HCT116 (cell line): ENCODE measurements around the gene OR2K2. TPM values are rescaled to one million over a fixed set of nuclear protein-coding genes. Genes with fewer than 3 reads are reported as not detected.
A peak's percentile ranks its signal among the peaks of the same experiment; 100 is the strongest.

Experiments used
- ATAC-seq: fragments of 200-7000 bp; cut with Tn5 transposase; 2 replicates; pipeline ENCODE4 v1.9.1; 2020; ENCODE audit warnings: mild to moderate bottlenecking, moderate library complexity
- BruUV-seq: library from RNA; stranded (reverse); fragments of 400-500 nt; replicated peaks from 2 replicates; lab custom pipeline; 2021; lab: Mats Ljungman, UMichigan
- CTCF ChIA-PET: fragments of 300-600 bp; sonication (Branson Sonifier 250); formaldehyde crosslinking; loops from one replicate; lab custom pipeline; 2021; ENCODE audit warnings: antibody characterized with exemption; lab: Charles Lee
- POLR2A ChIA-PET: fragments of 300-600, 350-600 bp; sonication (Branson Sonifier 250); formaldehyde crosslinking; loops from one replicate; lab custom pipeline; 2021; ENCODE audit warnings: antibody characterized with exemption; lab: Charles Lee
- RAD21 ChIA-PET, 2 experiments: fragments of 300-600 bp; sonication (Branson Sonifier 250); formaldehyde crosslinking; loops; one replicate each; lab custom pipeline; 2023; ENCODE audit warnings: low total read pairs in 2 of 2; ENCODE audit not compliant: uncharacterized antibody in 2 of 2, unreplicated experiment in 2 of 2, low non-redundant PET in 1 of 2; lab: Charles Lee
- DNase-seq: peaks from one replicate; pipeline ENCODE4 v3.0.0-alpha.2; 2010; ENCODE audit warnings: low read depth, low spot score
- H2AFZ ChIP-seq: fragments of 200-600 bp; shearing (Covaris generic), sonication (generic); 2 replicates; pipeline ENCODE4 v1.6.1; 2017; ENCODE audit warnings: low read depth, mixed run types, mixed read lengths, antibody characterized with exemption, low read length; ENCODE audit not compliant: poor library complexity, severe bottlenecking
- H3K27ac ChIP-seq: 2 replicates; pipeline ENCODE4 v1.5.1; 2012; ENCODE audit warnings: low read depth, low read length
- H3K27me3 ChIP-seq: fragments of 200-600 bp; sonication (generic); 2 replicates; pipeline ENCODE4 v1.6.1; 2016; ENCODE audit warnings: mixed run types, low read length, mixed read lengths; ENCODE audit not compliant: insufficient read depth
- H3K36me3 ChIP-seq, 2 experiments: fragments of 200-500 bp in 1 of 2; fragments of 200-600 bp in 1 of 2; sonication (Bioruptor generic) in 1 of 2; sonication (generic) in 1 of 2; 2 replicates each; pipeline versions ENCODE4 v1.5.1 to v1.6.1; 2014 to 2016; ENCODE audit warnings: low read length in 2 of 2, inconsistent platforms in 1 of 2, mixed read lengths in 1 of 2, mixed run types in 1 of 2; ENCODE audit not compliant: insufficient read depth in 2 of 2, control insufficient read depth in 1 of 2
- H3K4me1 ChIP-seq, 2 experiments: fragments of 200-600 bp in 1 of 2; sonication (generic) in 1 of 2; 2 replicates each; pipeline versions ENCODE4 v1.5.1 to v1.6.1; 2012 to 2017; ENCODE audit warnings: low read length in 2 of 2, inconsistent platforms in 1 of 2, mild to moderate bottlenecking in 1 of 2, mixed read lengths in 1 of 2, mixed run types in 1 of 2, moderate library complexity in 1 of 2; ENCODE audit not compliant: insufficient read depth in 2 of 2, control insufficient read depth in 1 of 2
- H3K4me2 ChIP-seq: fragments of 200-600 bp; sonication (generic); 2 replicates; pipeline ENCODE4 v1.6.1; 2017; ENCODE audit warnings: mixed run types, low read length, mixed read lengths
- H3K4me3 ChIP-seq, 2 experiments: fragments of 200-600 bp in 1 of 2; sonication (generic) in 1 of 2; replicated peaks in 1 of 2; 2 replicates each; pipeline ENCODE4 v1.5.1; 2011 to 2016; ENCODE audit warnings: low read length in 2 of 2, control low read depth in 1 of 2, low read depth in 1 of 2, mild to moderate bottlenecking in 1 of 2, mixed read lengths in 1 of 2, mixed run types in 1 of 2
- H3K79me2 ChIP-seq: fragments of 200-600 bp; sonication (generic); 2 replicates; pipeline ENCODE4 v1.6.1; 2017; ENCODE audit warnings: mild to moderate bottlenecking, mixed run types, low read length, moderate library complexity, mixed read lengths; ENCODE audit not compliant: insufficient read depth
- H3K9ac ChIP-seq: fragments of 200-600 bp; sonication (generic); 2 replicates; pipeline ENCODE4 v1.6.1; 2016; ENCODE audit warnings: low read length, mixed read lengths
- H3K9me2 ChIP-seq: fragments of 200-600 bp; sonication (generic), shearing (Covaris generic); 2 replicates; pipeline ENCODE4 v1.6.1; 2017; ENCODE audit warnings: mixed run types, mild to moderate bottlenecking, moderate library complexity; ENCODE audit not compliant: insufficient read depth
- H3K9me3 ChIP-seq, 2 experiments: fragments of 200-500 bp in 1 of 2; fragments of 200-600 bp in 1 of 2; sonication (Bioruptor generic) in 1 of 2; sonication (generic) in 1 of 2; 2 replicates each; pipeline ENCODE4 v1.6.1; 2014 to 2017; ENCODE audit warnings: low read length in 2 of 2, mixed read lengths in 2 of 2, inconsistent platforms in 1 of 2, low read depth in 1 of 2, mild to moderate bottlenecking in 1 of 2, mixed run types in 1 of 2, moderate library complexity in 1 of 2; ENCODE audit not compliant: control insufficient read depth in 1 of 2, insufficient read depth in 1 of 2
- H4K20me1 ChIP-seq: fragments of 200-600 bp; sonication (generic), shearing (Covaris generic); 2 replicates; pipeline ENCODE4 v1.6.1; 2017; ENCODE audit warnings: mixed run types, mild to moderate bottlenecking, moderate library complexity; ENCODE audit not compliant: insufficient read depth
- CBX3 ChIP-seq: IDR thresholded peaks from 2 replicates; pipeline ENCODE4 v1.6.1; 2012; ENCODE audit warnings: low read depth
- CEBPB ChIP-seq: IDR thresholded peaks from 2 replicates; pipeline ENCODE4 v1.6.1; 2012; ENCODE audit warnings: low read depth
- EGR1 ChIP-seq: IDR thresholded peaks from 2 replicates; pipeline ENCODE4 v1.6.1; 2012; ENCODE audit warnings: low read depth
- ELF1 ChIP-seq: IDR thresholded peaks from 2 replicates; pipeline ENCODE4 v1.6.1; 2012; ENCODE audit warnings: low read depth, borderline replicate concordance
- EZH2 ChIP-seq: fragments of 200-600 bp; sonication (generic); IDR thresholded peaks from 2 replicates; pipeline ENCODE4 v1.6.1; 2017; ENCODE audit warnings: antibody characterized with exemption, mixed run types
- EZH2phosphoT487 ChIP-seq: fragments of 200-600 bp; IDR thresholded peaks from 2 replicates; pipeline ENCODE4 v1.6.1; 2018; ENCODE audit warnings: antibody characterized with exemption, borderline replicate concordance
- FOSL1 ChIP-seq: IDR thresholded peaks from 2 replicates; pipeline ENCODE4 v1.6.1; 2012; ENCODE audit warnings: low read depth
- JUND ChIP-seq: IDR thresholded peaks from 2 replicates; pipeline ENCODE4 v1.6.1; 2012
- POLR2A ChIP-seq: IDR thresholded peaks from 2 replicates; pipeline ENCODE4 v1.7.0; 2011; ENCODE audit warnings: borderline replicate concordance; ENCODE audit not compliant: insufficient read depth, insufficient read length; ENCODE audit errors: extremely low read depth
- RAD21 ChIP-seq: IDR thresholded peaks from 2 replicates; pipeline ENCODE4 v1.6.1; 2012; ENCODE audit warnings: low read depth, mild to moderate bottlenecking
- SIN3A ChIP-seq: IDR thresholded peaks from 2 replicates; pipeline ENCODE4 v1.6.1; 2012; ENCODE audit warnings: low read depth
- SP1 ChIP-seq: IDR thresholded peaks from 2 replicates; pipeline ENCODE4 v1.6.1; 2012; ENCODE audit warnings: low read depth
- SRF ChIP-seq: IDR thresholded peaks from 2 replicates; pipeline ENCODE4 v1.6.1; 2012; ENCODE audit warnings: low read depth
- TCF7L2 ChIP-seq: IDR thresholded peaks from 2 replicates; pipeline ENCODE4 v1.7.0; 2011; ENCODE audit warnings: borderline replicate concordance, inconsistent platforms; ENCODE audit not compliant: insufficient read depth, insufficient read length; ENCODE audit errors: extremely low read depth
- ZFX ChIP-seq: fragments of 450-650 bp; IDR thresholded peaks from 2 replicates; pipeline ENCODE4 v1.6.1; 2017
- intact Hi-C: fragments of 100-400 bp; cut with micrococcal nuclease; formaldehyde crosslinking; loops from 2 replicates; pipeline ENCODE4 v1.10.0; 2022
- total RNA-seq: library from RNA; stranded (reverse); gene quantifications from one replicate; pipeline ENCODE4 v1.2.1, GENCODE V29; 2021; ENCODE audit not compliant: unreplicated experiment
- TF ChIP-seq, protein P1 (sequence below), 3 experiments: fragments of 200-600 bp in 1 of 3; sonication (generic) in 1 of 3; IDR thresholded peaks in 2 of 3; conservative IDR thresholded peaks in 1 of 3; 2 replicates each; pipeline ENCODE4 v1.5.1; 2012 to 2017; ENCODE audit warnings: low read depth in 2 of 3, low read length in 2 of 3, antibody characterized with exemption in 1 of 3, borderline replicate concordance in 1 of 3, control low read depth in 1 of 3, mild to moderate bottlenecking in 1 of 3, mixed read lengths in 1 of 3, mixed run types in 1 of 3, moderate library complexity in 1 of 3; ENCODE audit not compliant: insufficient read depth in 1 of 3
- TF ChIP-seq, protein P2 (sequence below): IDR thresholded peaks from 2 replicates; pipeline ENCODE4 v1.6.1; 2012
- TF ChIP-seq, protein P3 (sequence below): IDR thresholded peaks from 2 replicates; pipeline ENCODE4 v1.6.1; 2012
- TF ChIP-seq, protein P4 (sequence below): IDR thresholded peaks from 2 replicates; pipeline ENCODE4 v1.6.1; 2011; ENCODE audit warnings: mild to moderate bottlenecking, low read length, moderate library complexity; ENCODE audit not compliant: insufficient replicate concordance; ENCODE audit errors: extremely low read depth

The OR2K2 gene
- total RNA-seq, 1 experiment from 2014 or later, result not detected

DNA sequence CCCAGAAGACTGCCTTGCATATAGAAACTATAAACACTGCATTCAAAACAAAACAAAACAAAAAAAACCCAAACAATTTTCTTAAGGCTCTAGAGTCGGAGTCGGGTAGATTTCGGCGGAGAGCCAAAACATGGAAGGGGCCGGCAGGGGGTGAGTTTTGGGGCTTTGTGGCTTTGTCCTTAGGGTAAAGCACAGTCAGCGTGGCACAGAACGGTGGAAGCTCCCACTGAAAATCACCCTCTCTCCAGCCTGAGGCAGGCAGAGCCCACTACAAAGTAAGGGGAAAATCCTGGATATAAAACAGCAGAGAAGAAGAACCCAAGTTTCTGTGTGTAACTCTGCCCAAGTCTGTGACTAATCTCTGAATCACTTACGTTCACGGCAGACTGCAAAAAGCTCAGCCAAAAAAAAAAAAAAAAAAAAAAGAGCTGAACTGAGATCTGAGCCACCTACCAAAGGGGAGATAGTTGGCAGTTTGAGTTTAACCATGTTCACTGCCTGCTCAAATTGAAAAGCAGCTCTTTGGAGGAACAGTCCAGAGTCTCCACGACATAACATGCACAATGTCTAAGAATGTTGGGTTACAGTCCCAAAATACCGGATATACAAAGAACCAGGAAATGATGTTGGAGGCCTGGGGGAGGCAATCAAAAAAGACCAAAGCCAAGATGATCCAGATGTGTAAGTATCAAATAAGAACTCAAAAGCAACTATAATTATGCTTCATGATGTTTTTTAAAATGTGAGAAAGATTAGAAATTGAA, 26.6 kb upstream of the OR2K2 start:
- H3K9me3 ChIP-seq, result no peaks in the 10 kb centered on the region
- RAD21 ChIA-PET, result interaction anchor here (0.6 kb wide), 2 partner anchors 162 to 903 kb away, joined by 3 read pairs; no protein-coding TSS in a partner anchor
- H3K79me2 ChIP-seq, result no peaks in the 10 kb centered on the region
- H3K27me3 ChIP-seq, result no peaks in the 10 kb centered on the region
- H3K4me2 ChIP-seq, result peak overlapping the region; percentile 55
- CTCF ChIA-PET, result no interaction called here
- ATAC-seq (peak; percentile 82), DNase-seq (peak; percentile 52)
- peak overlapping the region; percentile 13 to 30; a peak in 3 of 4 replicates for H3K4me3 ChIP-seq
- POLR2A ChIA-PET, result interaction anchor here (1.1 kb wide), 1 partner anchor 10 kb away, joined by 3 read pairs; no protein-coding TSS in a partner anchor
- peaks cover 11 to 16% of the 10 kb centered on the region in 2 experiments; a peak in 3 of 4 replicates for H3K4me1 ChIP-seq
- no peak overlapping the region for H2AFZ ChIP-seq
- no peaks in the 10 kb centered on the region; a peak in 2 of 4 replicates for H3K36me3 ChIP-seq
- intact Hi-C loops, result no loop called here
- no peaks in the 10 kb centered on the region for H4K20me1 ChIP-seq
- no peaks in the 10 kb centered on the region for H3K9me2 ChIP-seq
- TSS peak; percentile 20 for BruUV-seq
- H3K9ac ChIP-seq, result no peak overlapping the region; the same call in 1 of the 2 replicates
- peak overlapping the region; percentile 30; the same call in 1 of the 2 replicates for H3K27ac ChIP-seq
- no peak for TF ChIP-seq SRF
- TF ChIP-seq ZFX, result no peak
- peak; percentile 77 for TF ChIP-seq CBX3
- no peak for TF ChIP-seq EZH2phosphoT487
- TF ChIP-seq, protein P1, sequence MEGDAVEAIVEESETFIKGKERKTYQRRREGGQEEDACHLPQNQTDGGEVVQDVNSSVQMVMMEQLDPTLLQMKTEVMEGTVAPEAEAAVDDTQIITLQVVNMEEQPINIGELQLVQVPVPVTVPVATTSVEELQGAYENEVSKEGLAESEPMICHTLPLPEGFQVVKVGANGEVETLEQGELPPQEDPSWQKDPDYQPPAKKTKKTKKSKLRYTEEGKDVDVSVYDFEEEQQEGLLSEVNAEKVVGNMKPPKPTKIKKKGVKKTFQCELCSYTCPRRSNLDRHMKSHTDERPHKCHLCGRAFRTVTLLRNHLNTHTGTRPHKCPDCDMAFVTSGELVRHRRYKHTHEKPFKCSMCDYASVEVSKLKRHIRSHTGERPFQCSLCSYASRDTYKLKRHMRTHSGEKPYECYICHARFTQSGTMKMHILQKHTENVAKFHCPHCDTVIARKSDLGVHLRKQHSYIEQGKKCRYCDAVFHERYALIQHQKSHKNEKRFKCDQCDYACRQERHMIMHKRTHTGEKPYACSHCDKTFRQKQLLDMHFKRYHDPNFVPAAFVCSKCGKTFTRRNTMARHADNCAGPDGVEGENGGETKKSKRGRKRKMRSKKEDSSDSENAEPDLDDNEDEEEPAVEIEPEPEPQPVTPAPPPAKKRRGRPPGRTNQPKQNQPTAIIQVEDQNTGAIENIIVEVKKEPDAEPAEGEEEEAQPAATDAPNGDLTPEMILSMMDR (IDR thresholded peaks at IDR 0.05 in 2 of 3, conservative IDR thresholded peaks at IDR 0.05 in 1 of 3; ENCODE audit: borderline replicate concordance in 1 of 3, insufficient read depth in 1 of 3, low read depth in 2 of 3, low read length in 2 of 3), result no peak
- peak; percentile 49 for TF ChIP-seq SP1
- TF ChIP-seq JUND, result peak; percentile 71
- TF ChIP-seq TCF7L2, result no peak
- TF ChIP-seq RAD21, result 0 out of 2 replicates have a peak, but pooled peaks have one; percentile 7
- no peak for TF ChIP-seq POLR2A
- TF ChIP-seq SIN3A, result no peak
- TF ChIP-seq CEBPB, result 0 out of 2 replicates have a peak, but pooled peaks have one; percentile 7
- TF ChIP-seq, protein P2, sequence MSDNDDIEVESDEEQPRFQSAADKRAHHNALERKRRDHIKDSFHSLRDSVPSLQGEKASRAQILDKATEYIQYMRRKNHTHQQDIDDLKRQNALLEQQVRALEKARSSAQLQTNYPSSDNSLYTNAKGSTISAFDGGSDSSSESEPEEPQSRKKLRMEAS, result peak; percentile 24; the same call in 1 of the 2 replicates
- TF ChIP-seq, protein P3, sequence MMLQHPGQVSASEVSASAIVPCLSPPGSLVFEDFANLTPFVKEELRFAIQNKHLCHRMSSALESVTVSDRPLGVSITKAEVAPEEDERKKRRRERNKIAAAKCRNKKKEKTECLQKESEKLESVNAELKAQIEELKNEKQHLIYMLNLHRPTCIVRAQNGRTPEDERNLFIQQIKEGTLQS, result no peak
- TF ChIP-seq EZH2, result no peak
- TF ChIP-seq EGR1, result no peak
- no peak for TF ChIP-seq ELF1
- TF ChIP-seq, protein P4, sequence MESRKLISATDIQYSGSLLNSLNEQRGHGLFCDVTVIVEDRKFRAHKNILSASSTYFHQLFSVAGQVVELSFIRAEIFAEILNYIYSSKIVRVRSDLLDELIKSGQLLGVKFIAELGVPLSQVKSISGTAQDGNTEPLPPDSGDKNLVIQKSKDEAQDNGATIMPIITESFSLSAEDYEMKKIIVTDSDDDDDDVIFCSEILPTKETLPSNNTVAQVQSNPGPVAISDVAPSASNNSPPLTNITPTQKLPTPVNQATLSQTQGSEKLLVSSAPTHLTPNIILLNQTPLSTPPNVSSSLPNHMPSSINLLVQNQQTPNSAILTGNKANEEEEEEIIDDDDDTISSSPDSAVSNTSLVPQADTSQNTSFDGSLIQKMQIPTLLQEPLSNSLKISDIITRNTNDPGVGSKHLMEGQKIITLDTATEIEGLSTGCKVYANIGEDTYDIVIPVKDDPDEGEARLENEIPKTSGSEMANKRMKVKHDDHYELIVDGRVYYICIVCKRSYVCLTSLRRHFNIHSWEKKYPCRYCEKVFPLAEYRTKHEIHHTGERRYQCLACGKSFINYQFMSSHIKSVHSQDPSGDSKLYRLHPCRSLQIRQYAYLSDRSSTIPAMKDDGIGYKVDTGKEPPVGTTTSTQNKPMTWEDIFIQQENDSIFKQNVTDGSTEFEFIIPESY, result no peak
- TF ChIP-seq FOSL1, result peak; percentile 88
